ENCODE results near the gene SLC38A2. TPM values are rescaled to one million over a fixed set of nuclear protein-coding genes. Genes with fewer than 3 reads are reported as not detected.

Gene SLC38A2
- total RNA-seq, 1 experiment from 2014 or later, result 381 TPM

GRCh38 chr12:46342562-46343033 lies 30.0 kb downstream of the SLC38A2 start:
- ATAC-seq, result peak; percentile 98

GRCh38 chr12:46339051-46339450 lies 33.5 kb downstream of the SLC38A2 start:
- ATAC-seq (no peak), DNase-seq (ENCODE audit: low spot score) (no peak)
- Mint-ChIP-seq H3K9me3 (peaks cover 14% of the 10 kb centered on the region), H3K4me1 (peaks cover 7% of the 10 kb centered on the region), H3K36me3 (no peaks in the 10 kb centered on the region), H3K27me3 (ENCODE audit: low read depth) (no peaks in the 10 kb centered on the region), H3K4me3 (no peak overlapping the region), H3K27ac (no peak overlapping the region)
- ChIA-PET CTCF (no interaction called here), POLR2A (no interaction called here)
- no peak for TF ChIP-seq FOXP4 (CRISPR knock-in tag; IDR thresholded peaks at IDR 0.05)
- no peak for TF ChIP-seq OVOL2 (CRISPR knock-in tag; IDR thresholded peaks at IDR 0.05; ENCODE audit: borderline replicate concordance)
- no peak for TF ChIP-seq RORB (CRISPR knock-in tag; IDR thresholded peaks at IDR 0.05)
- no peak for TF ChIP-seq ATF3 (CRISPR knock-in tag; conservative IDR thresholded peaks at IDR 0.05)
- no peak for TF ChIP-seq NR1H2 (CRISPR knock-in tag; IDR thresholded peaks at IDR 0.05)
- TF ChIP-seq RELA (CRISPR knock-in tag; IDR thresholded peaks at IDR 0.05; ENCODE audit: borderline replicate concordance), result no peak
- no peak for TF ChIP-seq ZMAT4 (CRISPR knock-in tag; IDR thresholded peaks at IDR 0.05)
- TF ChIP-seq ATF6 (CRISPR knock-in tag; IDR thresholded peaks at IDR 0.05), result no peak
- no peak for TF ChIP-seq ZNF423 (CRISPR knock-in tag; IDR thresholded peaks at IDR 0.05)
- TF ChIP-seq JAZF1 (CRISPR knock-in tag; IDR thresholded peaks at IDR 0.05), result no peak
- TF ChIP-seq ZNF263 (CRISPR knock-in tag; IDR thresholded peaks at IDR 0.05; ENCODE audit: low read depth), result no peak
- TF ChIP-seq STAT6 (CRISPR knock-in tag; conservative IDR thresholded peaks at IDR 0.05; ENCODE audit: low read depth), result no peak
- TF ChIP-seq E2F4 (CRISPR knock-in tag; IDR thresholded peaks at IDR 0.05; ENCODE audit: borderline replicate concordance, low read depth), result no peak

More at GRCh38 chr12:46342562-46343033, 30.0 kb downstream of the SLC38A2 start:
- ChIA-PET CTCF (interaction anchor here (0.6 to 1.8 kb wide), 5 partner anchors 218 to 753 kb away, joined by 3 to 5 read pairs (median 4); no protein-coding TSS in a partner anchor), POLR2A (no interaction called here)
- peaks cover 7% of the 10 kb centered on the region; the same call in 1 of the 2 replicates for H3K9me3 Mint-ChIP-seq
- H3K36me3 Mint-ChIP-seq, result no peaks in the 10 kb centered on the region
- TF ChIP-seq CTCF (IDR thresholded peaks at IDR 0.05) (peak; percentile 52; the same call in 1 of the 2 replicates), CDX4 (CRISPR knock-in tag; IDR thresholded peaks at IDR 0.05; ENCODE audit: borderline replicate concordance) (no peak)
- H3K27ac Mint-ChIP-seq, result peak overlapping the region; percentile 47; the same call in 1 of the 2 replicates
- no peaks in the 10 kb centered on the region for H3K27me3 Mint-ChIP-seq (ENCODE audit: low read depth)
- no peak overlapping the region for H3K4me3 Mint-ChIP-seq
- peak; percentile 35 for DNase-seq (ENCODE audit: low spot score)
- H3K4me1 Mint-ChIP-seq, result peaks cover 7% of the 10 kb centered on the region
